SK-N-SH (cell line): ENCODE results near the gene PPP1R16B. TPM values are rescaled to one million over a fixed set of nuclear protein-coding genes. Genes with fewer than 3 reads are reported as not detected.

Experiments
- CTCF ChIA-PET: fragments of 300-600, 350-600 bp; formaldehyde crosslinking; extraction: SDS; loops from one replicate; lab custom pipeline; 2021; lab: Yijun Ruan, JAX
- POLR2A ChIA-PET: fragments of 350-600 bp; sonication (Branson Sonifier 250); formaldehyde crosslinking; extraction: SDS; loops from one replicate; lab custom pipeline; 2020; ENCODE audit warnings: antibody characterized with exemption, inconsistent platforms; lab: Yijun Ruan, JAX
- DNase-seq: peaks from one replicate; pipeline ENCODE4 v3.0.0; 2012
- H2AFZ ChIP-seq: fragments of 200-600 bp; sonication (generic); 2 replicates; pipeline ENCODE4 v1.8.1; 2016; ENCODE audit warnings: antibody characterized with exemption, mild to moderate bottlenecking, low read depth
- H3F3A ChIP-seq: fragments of 200-600 bp; sonication (generic); replicated peaks from 2 replicates; pipeline ENCODE3; 2016; ENCODE audit warnings: antibody characterized with exemption, mild to moderate bottlenecking; ENCODE audit not compliant: insufficient read depth
- H3K27ac ChIP-seq, 2 experiments: fragments of 200-500 bp in 1 of 2; fragments of 200-600 bp in 1 of 2; sonication (Bioruptor generic) in 1 of 2; sonication (generic), shearing (Covaris generic) in 1 of 2; 2 replicates each; pipeline versions ENCODE4 v1.5.1 to v1.6.1; 2014 to 2016; ENCODE audit warnings: low read depth in 2 of 2, inconsistent platforms in 1 of 2, low read length in 1 of 2, mild to moderate bottlenecking in 1 of 2, mixed read lengths in 1 of 2
- H3K27me3 ChIP-seq: fragments of 200-600 bp; sonication (generic), shearing (Covaris generic); 2 replicates; pipeline ENCODE4 v1.6.1; 2016; ENCODE audit warnings: mixed run types; ENCODE audit not compliant: insufficient read depth
- H3K36me3 ChIP-seq, 2 experiments: fragments of 200-500 bp in 1 of 2; fragments of 200-600 bp in 1 of 2; sonication (Bioruptor generic) in 1 of 2; sonication (generic) in 1 of 2; replicated peaks in 1 of 2; 2 replicates each; pipeline versions ENCODE3 to v1.5.1; 2014 to 2016; ENCODE audit warnings: low read length in 1 of 2, mild to moderate bottlenecking in 1 of 2; ENCODE audit not compliant: insufficient read depth in 2 of 2, control insufficient read depth in 1 of 2
- H3K4me1 ChIP-seq, 2 experiments: fragments of 200-500 bp in 1 of 2; fragments of 200-600 bp in 1 of 2; sonication (Bioruptor generic) in 1 of 2; sonication (generic), shearing (Covaris generic) in 1 of 2; 2 replicates each; pipeline versions ENCODE4 v1.5.1 to v1.6.1; 2014 to 2016; ENCODE audit warnings: low read depth in 1 of 2, low read length in 1 of 2, mixed run types in 1 of 2; ENCODE audit not compliant: insufficient read depth in 2 of 2, control insufficient read depth in 1 of 2
- H3K4me2 ChIP-seq: fragments of 200-600 bp; sonication (generic), shearing (Covaris generic); 2 replicates; pipeline ENCODE4 v1.6.1; 2017; ENCODE audit warnings: mixed run types
- H3K4me3 ChIP-seq, 2 experiments: fragments of 200-500 bp in 1 of 2; fragments of 200-600 bp in 1 of 2; sonication (Bioruptor generic) in 1 of 2; sonication (generic), shearing (Covaris generic) in 1 of 2; 2 replicates each; pipeline versions ENCODE4 v1.5.1 to v1.8.1; 2014 to 2016; ENCODE audit warnings: low read depth in 2 of 2, inconsistent platforms in 1 of 2, low read length in 1 of 2, mild to moderate bottlenecking in 1 of 2, mixed read lengths in 1 of 2, moderate library complexity in 1 of 2
- H3K79me2 ChIP-seq: fragments of 200-600 bp; sonication (generic); 2 replicates; pipeline ENCODE4 v1.8.1; 2017; ENCODE audit warnings: mild to moderate bottlenecking; ENCODE audit not compliant: insufficient read depth
- H3K9ac ChIP-seq: fragments of 200-600 bp; sonication (generic); 2 replicates; pipeline ENCODE4 v1.6.1; 2017; ENCODE audit warnings: mixed run types
- H3K9me2 ChIP-seq: fragments of 200-600 bp; sonication (generic); 2 replicates; pipeline ENCODE4 v1.6.1; 2017; ENCODE audit warnings: mixed run types
- H3K9me3 ChIP-seq: fragments of 200-600 bp; sonication (generic); 2 replicates; pipeline ENCODE4 v1.6.1; 2017; ENCODE audit warnings: mixed run types, mild to moderate bottlenecking, moderate library complexity
- H4K20me1 ChIP-seq: fragments of 200-600 bp; sonication (generic); 2 replicates; pipeline ENCODE4 v1.6.1; 2017; ENCODE audit warnings: mild to moderate bottlenecking, mixed run types; ENCODE audit not compliant: insufficient read depth
- CHD2 ChIP-seq: fragments of 150-350 bp; IDR thresholded peaks from 2 replicates; pipeline ENCODE4 v1.6.1; 2018; ENCODE audit warnings: low read length; ENCODE audit not compliant: partially characterized antibody
- EP300 ChIP-seq, 2 experiments: IDR thresholded peaks; 2 replicates each; pipeline versions ENCODE4 v1.4.0 to v1.6.1; 2012; ENCODE audit warnings: borderline replicate concordance in 1 of 2, low read depth in 1 of 2, low read length in 1 of 2
- FOXJ3 ChIP-seq: sonication (generic); formaldehyde crosslinking; IDR thresholded peaks from 2 replicates; pipeline ENCODE4 v1.5.1; 2020; ENCODE audit warnings: mild to moderate bottlenecking, missing genetic modification reagents
- FOXM1 ChIP-seq: IDR thresholded peaks from 2 replicates; pipeline ENCODE4 v1.4.0; 2012; ENCODE audit warnings: low read depth, mild to moderate bottlenecking
- GABPA ChIP-seq: IDR thresholded peaks from 2 replicates; pipeline ENCODE4 v1.4.0; 2012; ENCODE audit warnings: low read depth, mild to moderate bottlenecking
- IRF3 ChIP-seq: fragments of 150-350 bp; IDR thresholded peaks from 2 replicates; pipeline ENCODE4 v1.6.1; 2016; ENCODE audit warnings: mild to moderate bottlenecking, low read depth, low read length
- JUND ChIP-seq: IDR thresholded peaks from 2 replicates; pipeline ENCODE4 v1.4.0; 2012
- MXI1 ChIP-seq: IDR thresholded peaks from 2 replicates; pipeline ENCODE4 v1.6.1; 2012; ENCODE audit warnings: mild to moderate bottlenecking, low read depth, low read length, improper control_type of control experiment
- NFIC ChIP-seq: IDR thresholded peaks from 2 replicates; pipeline ENCODE4 v1.4.0; 2012; ENCODE audit warnings: borderline replicate concordance
- POLR2AphosphoS5 ChIP-seq: IDR thresholded peaks from 2 replicates; pipeline ENCODE4 v1.6.1; 2012; ENCODE audit warnings: low read depth, low read length
- RAD21 ChIP-seq: IDR thresholded peaks from 2 replicates; pipeline ENCODE4 v1.6.1; 2012; ENCODE audit warnings: mild to moderate bottlenecking, low read length
- SIN3A ChIP-seq: IDR thresholded peaks from 2 replicates; pipeline ENCODE4 v1.6.1; 2012; ENCODE audit warnings: low read depth, mild to moderate bottlenecking, low read length, moderate library complexity, borderline replicate concordance
- SMC3 ChIP-seq: IDR thresholded peaks from 2 replicates; pipeline ENCODE4 v1.6.1; 2012; ENCODE audit warnings: low read depth, low read length, improper control_type of control experiment
- TAF1 ChIP-seq: IDR thresholded peaks from 2 replicates; pipeline ENCODE4 v1.6.1; 2012; ENCODE audit warnings: low read depth, mild to moderate bottlenecking, low read length, moderate library complexity, borderline replicate concordance
- WGBS: methylation state at CpG from one replicate; pipeline ENCODE4 v1.1.6; 2017; ENCODE audit warnings: low lambda C conversion rate; 5-methylcytosine and 5-hydroxymethylcytosine counted together
- polyA plus RNA-seq, 3 experiments: library from polyadenylated mRNA; depleted of rRNA; stranded (reverse); fragments of >200 nt; gene quantifications; 2 replicates each; pipeline ENCODE4 v1.2.3, GENCODE V29; 2012
- TF ChIP-seq, protein P1 (sequence below): IDR thresholded peaks from 2 replicates; pipeline ENCODE4 v1.4.0; 2012; ENCODE audit warnings: low read depth
- TF ChIP-seq, protein P2 (sequence below): IDR thresholded peaks from 2 replicates; pipeline ENCODE4 v1.6.1; 2012; ENCODE audit warnings: mild to moderate bottlenecking, low read depth, low read length, moderate library complexity
- TF ChIP-seq, protein P3 (sequence below): fragments of 200-600 bp; sonication (generic); IDR thresholded peaks from 2 replicates; pipeline ENCODE4 v1.6.1; 2017; ENCODE audit warnings: antibody characterized with exemption, mild to moderate bottlenecking, moderate library complexity

Gene PPP1R16B
- polyA plus RNA-seq, 1 of the 3 experiments (the other 2 are of a cell fraction): 0.28 TPM

- TF ChIP-seq CHD2: no peak
- no peaks in the 10 kb centered on the region for H3K36me3 ChIP-seq
- no peak overlapping the region for H3K4me3 ChIP-seq
- WGBS: 39% methylated on average over 3 of the region's 3 CpGs
- peaks cover 0 to 18% of the 10 kb centered on the region in 2 experiments; a peak in 1 of 4 replicates for H3K4me1 ChIP-seq
- no peaks in the 10 kb centered on the region for H3K79me2 ChIP-seq
- no peaks in the 10 kb centered on the region for H3K27me3 ChIP-seq
- no peak for DNase-seq
- H2AFZ ChIP-seq: no peak overlapping the region
- ChIA-PET CTCF (interaction anchor here (1.1 to 1.4 kb wide), 2 partner anchors 8 to 10 kb away, joined by 3 to 5 read pairs; no protein-coding TSS in a partner anchor), POLR2A (no interaction called here)
- 0 out of 2 replicates have a peak overlapping the region, but pooled peaks have one; percentile 33 for H3K4me2 ChIP-seq
- peak overlapping the region in 1 of 2 experiments; percentile 47; a peak in 2 of 4 replicates for H3K27ac ChIP-seq
- no peaks in the 10 kb centered on the region for H3K9me2 ChIP-seq
- no peaks in the 10 kb centered on the region for H3F3A ChIP-seq
- H4K20me1 ChIP-seq: no peaks in the 10 kb centered on the region
- H3K9ac ChIP-seq: no peak overlapping the region
- no peaks in the 10 kb centered on the region for H3K9me3 ChIP-seq
Observed at GRCh38 chr20:38854654-38855066, 49.2 kb downstream of the PPP1R16B start.

GRCh38 chr20:38855356-38855755, 49.9 kb downstream of the PPP1R16B start:
- no peak overlapping the region for H2AFZ ChIP-seq
- peak overlapping the region in 1 of 2 experiments; percentile 56; a peak in 1 of 4 replicates for H3K27ac ChIP-seq
- no peaks in the 10 kb centered on the region for H3K36me3 ChIP-seq
- 38% methylated on average over 5 of the region's 5 CpGs for WGBS
- H3K79me2 ChIP-seq: no peaks in the 10 kb centered on the region
- no peaks in the 10 kb centered on the region for H3K27me3 ChIP-seq
- ChIA-PET POLR2A (no interaction called here), CTCF (interaction anchor here (0.7 to 1.5 kb wide), 5 partner anchors 9 to 38 kb away, joined by 3 to 6 read pairs (median 5); no protein-coding TSS in a partner anchor)
- H4K20me1 ChIP-seq: no peaks in the 10 kb centered on the region
- TF ChIP-seq, protein P1, sequence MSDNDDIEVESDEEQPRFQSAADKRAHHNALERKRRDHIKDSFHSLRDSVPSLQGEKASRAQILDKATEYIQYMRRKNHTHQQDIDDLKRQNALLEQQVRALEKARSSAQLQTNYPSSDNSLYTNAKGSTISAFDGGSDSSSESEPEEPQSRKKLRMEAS: no peak
- TF ChIP-seq NFIC: no peak
- no peak for TF ChIP-seq POLR2AphosphoS5
- no peak for TF ChIP-seq TAF1
- TF ChIP-seq FOXJ3 (CRISPR knock-in tag): no peak
- TF ChIP-seq JUND: no peak
- TF ChIP-seq EP300 (IDR thresholded peaks at IDR 0.05; ENCODE audit: borderline replicate concordance in 1 of 2, low read depth in 1 of 2, low read length in 1 of 2): no peak
- TF ChIP-seq CHD2: no peak
- no peak for TF ChIP-seq MXI1
- TF ChIP-seq FOXM1: no peak
- TF ChIP-seq SIN3A: no peak
- TF ChIP-seq, protein P2, sequence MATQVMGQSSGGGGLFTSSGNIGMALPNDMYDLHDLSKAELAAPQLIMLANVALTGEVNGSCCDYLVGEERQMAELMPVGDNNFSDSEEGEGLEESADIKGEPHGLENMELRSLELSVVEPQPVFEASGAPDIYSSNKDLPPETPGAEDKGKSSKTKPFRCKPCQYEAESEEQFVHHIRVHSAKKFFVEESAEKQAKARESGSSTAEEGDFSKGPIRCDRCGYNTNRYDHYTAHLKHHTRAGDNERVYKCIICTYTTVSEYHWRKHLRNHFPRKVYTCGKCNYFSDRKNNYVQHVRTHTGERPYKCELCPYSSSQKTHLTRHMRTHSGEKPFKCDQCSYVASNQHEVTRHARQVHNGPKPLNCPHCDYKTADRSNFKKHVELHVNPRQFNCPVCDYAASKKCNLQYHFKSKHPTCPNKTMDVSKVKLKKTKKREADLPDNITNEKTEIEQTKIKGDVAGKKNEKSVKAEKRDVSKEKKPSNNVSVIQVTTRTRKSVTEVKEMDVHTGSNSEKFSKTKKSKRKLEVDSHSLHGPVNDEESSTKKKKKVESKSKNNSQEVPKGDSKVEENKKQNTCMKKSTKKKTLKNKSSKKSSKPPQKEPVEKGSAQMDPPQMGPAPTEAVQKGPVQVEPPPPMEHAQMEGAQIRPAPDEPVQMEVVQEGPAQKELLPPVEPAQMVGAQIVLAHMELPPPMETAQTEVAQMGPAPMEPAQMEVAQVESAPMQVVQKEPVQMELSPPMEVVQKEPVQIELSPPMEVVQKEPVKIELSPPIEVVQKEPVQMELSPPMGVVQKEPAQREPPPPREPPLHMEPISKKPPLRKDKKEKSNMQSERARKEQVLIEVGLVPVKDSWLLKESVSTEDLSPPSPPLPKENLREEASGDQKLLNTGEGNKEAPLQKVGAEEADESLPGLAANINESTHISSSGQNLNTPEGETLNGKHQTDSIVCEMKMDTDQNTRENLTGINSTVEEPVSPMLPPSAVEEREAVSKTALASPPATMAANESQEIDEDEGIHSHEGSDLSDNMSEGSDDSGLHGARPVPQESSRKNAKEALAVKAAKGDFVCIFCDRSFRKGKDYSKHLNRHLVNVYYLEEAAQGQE: no peak
- TF ChIP-seq IRF3: no peak
- no peak for TF ChIP-seq SMC3
- no peak for TF ChIP-seq RAD21
- TF ChIP-seq, protein P3, sequence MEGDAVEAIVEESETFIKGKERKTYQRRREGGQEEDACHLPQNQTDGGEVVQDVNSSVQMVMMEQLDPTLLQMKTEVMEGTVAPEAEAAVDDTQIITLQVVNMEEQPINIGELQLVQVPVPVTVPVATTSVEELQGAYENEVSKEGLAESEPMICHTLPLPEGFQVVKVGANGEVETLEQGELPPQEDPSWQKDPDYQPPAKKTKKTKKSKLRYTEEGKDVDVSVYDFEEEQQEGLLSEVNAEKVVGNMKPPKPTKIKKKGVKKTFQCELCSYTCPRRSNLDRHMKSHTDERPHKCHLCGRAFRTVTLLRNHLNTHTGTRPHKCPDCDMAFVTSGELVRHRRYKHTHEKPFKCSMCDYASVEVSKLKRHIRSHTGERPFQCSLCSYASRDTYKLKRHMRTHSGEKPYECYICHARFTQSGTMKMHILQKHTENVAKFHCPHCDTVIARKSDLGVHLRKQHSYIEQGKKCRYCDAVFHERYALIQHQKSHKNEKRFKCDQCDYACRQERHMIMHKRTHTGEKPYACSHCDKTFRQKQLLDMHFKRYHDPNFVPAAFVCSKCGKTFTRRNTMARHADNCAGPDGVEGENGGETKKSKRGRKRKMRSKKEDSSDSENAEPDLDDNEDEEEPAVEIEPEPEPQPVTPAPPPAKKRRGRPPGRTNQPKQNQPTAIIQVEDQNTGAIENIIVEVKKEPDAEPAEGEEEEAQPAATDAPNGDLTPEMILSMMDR: no peak
- TF ChIP-seq GABPA: no peak
- no peak for DNase-seq
- H3K4me3 ChIP-seq: no peak overlapping the region
- peak overlapping the region; percentile 33; the same call in 1 of the 2 replicates for H3K4me2 ChIP-seq
- H3K4me1 ChIP-seq: peaks cover 0 to 18% of the 10 kb centered on the region in 2 experiments; a peak in 1 of 4 replicates
- H3F3A ChIP-seq: no peaks in the 10 kb centered on the region
- no peaks in the 10 kb centered on the region for H3K9me2 ChIP-seq
- no peak overlapping the region for H3K9ac ChIP-seq
- H3K9me3 ChIP-seq: no peaks in the 10 kb centered on the region
